ENCODE data around the gene XKR3.
"Not testable (repeated sequence)": the region's sequence is repeated elsewhere in the genome, so short reads cannot be mapped to it uniquely, and the experiment has no call there.

The XKR3 gene

GRCh38 chr22:16747266-16748159 lies 77.7 kb downstream of the XKR3 start:
- DNase-seq = not testable (repeated sequence)

- not testable (repeated sequence) for DNase-seq
These were observed 90.9 kb downstream of the XKR3 start for GRCh38 chr22:16734271-16734670.

Measured in GOT3 (cell line).